Esophagus squamous epithelium (tissue), 4 donors: Measurements from ENCODE around the gene FREM1.

Source experiments
- POLR2A ChIP-seq, 4 donors: fragments of 450-650 bp; IDR thresholded peaks; one replicate each; pipeline ENCODE4 v1.6.1; 2017; ENCODE audit warnings: antibody characterized with exemption in 4 of 4, mild to moderate bottlenecking in 4 of 4, moderate library complexity in 3 of 4
- TF ChIP-seq, protein P1 (sequence below), 6 experiments: fragments of 450-650 bp in 4 of 6; fragments of 200-600 bp in 2 of 6; sonication (generic) in 2 of 6; IDR thresholded peaks; one replicate each; pipeline ENCODE4 v1.5.1; 2016 to 2019; ENCODE audit warnings: antibody characterized with exemption in 6 of 6, mild to moderate bottlenecking in 4 of 6, moderate library complexity in 4 of 6

DNA sequence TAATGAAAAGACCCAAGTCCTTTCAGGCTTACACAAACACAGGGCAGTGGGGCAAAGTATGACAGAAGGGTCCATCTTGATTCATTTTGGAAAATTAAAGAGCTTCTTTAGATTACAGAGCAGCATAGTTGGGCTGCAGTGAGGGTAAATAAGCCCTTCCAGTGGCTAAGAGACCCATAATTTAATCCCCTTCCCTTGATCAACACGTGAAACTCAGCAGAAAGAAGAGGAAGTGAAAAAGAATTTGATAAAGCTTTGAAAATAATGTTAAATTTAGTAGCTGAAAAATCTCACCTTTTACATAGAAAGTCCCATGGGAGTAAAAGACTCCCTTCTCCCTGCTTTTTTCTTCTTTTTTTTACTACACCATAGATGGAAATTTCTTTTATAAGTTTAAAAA lies 87.6 kb downstream of the FREM1 start:
- TF ChIP-seq, protein P1, sequence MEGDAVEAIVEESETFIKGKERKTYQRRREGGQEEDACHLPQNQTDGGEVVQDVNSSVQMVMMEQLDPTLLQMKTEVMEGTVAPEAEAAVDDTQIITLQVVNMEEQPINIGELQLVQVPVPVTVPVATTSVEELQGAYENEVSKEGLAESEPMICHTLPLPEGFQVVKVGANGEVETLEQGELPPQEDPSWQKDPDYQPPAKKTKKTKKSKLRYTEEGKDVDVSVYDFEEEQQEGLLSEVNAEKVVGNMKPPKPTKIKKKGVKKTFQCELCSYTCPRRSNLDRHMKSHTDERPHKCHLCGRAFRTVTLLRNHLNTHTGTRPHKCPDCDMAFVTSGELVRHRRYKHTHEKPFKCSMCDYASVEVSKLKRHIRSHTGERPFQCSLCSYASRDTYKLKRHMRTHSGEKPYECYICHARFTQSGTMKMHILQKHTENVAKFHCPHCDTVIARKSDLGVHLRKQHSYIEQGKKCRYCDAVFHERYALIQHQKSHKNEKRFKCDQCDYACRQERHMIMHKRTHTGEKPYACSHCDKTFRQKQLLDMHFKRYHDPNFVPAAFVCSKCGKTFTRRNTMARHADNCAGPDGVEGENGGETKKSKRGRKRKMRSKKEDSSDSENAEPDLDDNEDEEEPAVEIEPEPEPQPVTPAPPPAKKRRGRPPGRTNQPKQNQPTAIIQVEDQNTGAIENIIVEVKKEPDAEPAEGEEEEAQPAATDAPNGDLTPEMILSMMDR (IDR thresholded peaks at IDR 0.05) = no peak
- no peak for TF ChIP-seq POLR2A (IDR thresholded peaks at IDR 0.05)
